ENCODE results near the gene FXYD2.

Gene FXYD2

GRCh38 chr11:117795638-117796455 lies 28.7 kb downstream of the FXYD2 start:
- no peak for DNase-seq

- no peak for DNase-seq
Observed at GRCh38 chr11:117794772-117795629, 29.5 kb downstream of the FXYD2 start.

GRCh38 chr11:117794135-117794534 lies 30.4 kb downstream of the FXYD2 start:
- no peak for DNase-seq

GRCh38 chr11:117793583-117793982 lies 31.0 kb downstream of the FXYD2 start:
- DNase-seq, result no peak

GRCh38 chr11:117792992-117793391 lies 31.6 kb downstream of the FXYD2 start:
- DNase-seq, result no peak

GRCh38 chr11:117792241-117792640 lies 32.3 kb downstream of the FXYD2 start:
- no peak for DNase-seq

- DNase-seq, result no peak
Observed at GRCh38 chr11:117790279-117790678, 34.3 kb downstream of the FXYD2 start.

GRCh38 chr11:117789241-117789640 lies 35.3 kb downstream of the FXYD2 start:
- DNase-seq, result no peak

GRCh38 chr11:117786135-117786870 lies 38.2 kb downstream of the FXYD2 start:
- no peak for DNase-seq

- no peak for DNase-seq
Observed at GRCh38 chr11:117782101-117782500, 42.4 kb downstream of the FXYD2 start.

GRCh38 chr11:117781627-117782026 lies 42.9 kb downstream of the FXYD2 start:
- DNase-seq, result no peak

GRCh38 chr11:117780456-117780855 lies 44.1 kb downstream of the FXYD2 start:
- no peak for DNase-seq

- DNase-seq, result no peak
Observed at GRCh38 chr11:117774553-117774952, 50.0 kb downstream of the FXYD2 start.

GRCh38 chr11:117772360-117772759 lies 52.2 kb downstream of the FXYD2 start:
- no peak for DNase-seq

- no peak for DNase-seq
Observed at GRCh38 chr11:117771841-117772240, 52.7 kb downstream of the FXYD2 start.

GRCh38 chr11:117771197-117771596 lies 53.3 kb downstream of the FXYD2 start:
- DNase-seq, result no peak

GRCh38 chr11:117770061-117770460 lies 54.5 kb downstream of the FXYD2 start:
- no peak for DNase-seq

Measured in fibroblast of skin of right quadriceps (primary cell).